Peyer's patch (tissue), 4 donors: ENCODE measurements around the gene BACH1.

ENCODE experiments used
- POLR2A ChIP-seq, 2 donors: fragments of 450-650 bp; IDR thresholded peaks; one replicate each; pipeline ENCODE4 v1.5.1; 2017; ENCODE audit warnings: antibody characterized with exemption in 2 of 2, mild to moderate bottlenecking in 2 of 2, moderate library complexity in 2 of 2
- TF ChIP-seq, protein P1 (sequence below), 6 experiments: fragments of 450-650 bp in 4 of 6; fragments of 200-600 bp in 2 of 6; sonication (generic) in 1 of 6; IDR thresholded peaks; one replicate each; pipeline ENCODE4 v1.5.1; 2017 to 2019; ENCODE audit warnings: antibody characterized with exemption in 6 of 6, mild to moderate bottlenecking in 3 of 6, moderate library complexity in 1 of 6

DNA sequence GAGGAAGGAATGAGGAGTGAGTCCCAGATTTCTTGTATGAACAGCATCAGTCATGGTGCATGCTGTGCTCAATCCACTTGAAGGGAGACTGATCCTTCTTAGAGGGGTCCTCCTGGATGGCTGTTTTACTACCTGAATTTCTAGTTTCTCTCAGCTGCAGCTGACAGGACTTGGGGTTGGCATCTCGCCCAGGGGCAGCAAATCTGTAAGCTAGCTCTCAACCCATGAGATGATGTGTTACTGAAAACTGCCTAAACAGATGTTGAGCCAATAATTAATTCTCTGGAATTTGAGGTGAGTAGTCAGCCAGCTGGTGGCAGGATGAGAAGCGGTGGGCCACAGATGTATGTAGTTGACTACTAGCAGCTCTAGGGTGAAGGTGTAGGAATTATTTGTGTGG, 19.6 kb downstream of the BACH1 start:
- TF ChIP-seq POLR2A (IDR thresholded peaks at IDR 0.05), result no peak
- TF ChIP-seq, protein P1, sequence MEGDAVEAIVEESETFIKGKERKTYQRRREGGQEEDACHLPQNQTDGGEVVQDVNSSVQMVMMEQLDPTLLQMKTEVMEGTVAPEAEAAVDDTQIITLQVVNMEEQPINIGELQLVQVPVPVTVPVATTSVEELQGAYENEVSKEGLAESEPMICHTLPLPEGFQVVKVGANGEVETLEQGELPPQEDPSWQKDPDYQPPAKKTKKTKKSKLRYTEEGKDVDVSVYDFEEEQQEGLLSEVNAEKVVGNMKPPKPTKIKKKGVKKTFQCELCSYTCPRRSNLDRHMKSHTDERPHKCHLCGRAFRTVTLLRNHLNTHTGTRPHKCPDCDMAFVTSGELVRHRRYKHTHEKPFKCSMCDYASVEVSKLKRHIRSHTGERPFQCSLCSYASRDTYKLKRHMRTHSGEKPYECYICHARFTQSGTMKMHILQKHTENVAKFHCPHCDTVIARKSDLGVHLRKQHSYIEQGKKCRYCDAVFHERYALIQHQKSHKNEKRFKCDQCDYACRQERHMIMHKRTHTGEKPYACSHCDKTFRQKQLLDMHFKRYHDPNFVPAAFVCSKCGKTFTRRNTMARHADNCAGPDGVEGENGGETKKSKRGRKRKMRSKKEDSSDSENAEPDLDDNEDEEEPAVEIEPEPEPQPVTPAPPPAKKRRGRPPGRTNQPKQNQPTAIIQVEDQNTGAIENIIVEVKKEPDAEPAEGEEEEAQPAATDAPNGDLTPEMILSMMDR (IDR thresholded peaks at IDR 0.05), result no peak
